DMS153 treated with DMSO at 0.1 percent for 48 hours (cell line): ENCODE measurements around the gene ABCA7.

Experiments
- DNase-seq: peaks from one replicate; lab custom pipeline; 2025; ENCODE audit not compliant: unreplicated experiment; lab: John Stamatoyannopoulos, UW

ABCA7 gene

GRCh38 chr19:1004204-1004802 lies 35.6 kb upstream of the ABCA7 start:
- DNase-seq: no peak

DNA sequence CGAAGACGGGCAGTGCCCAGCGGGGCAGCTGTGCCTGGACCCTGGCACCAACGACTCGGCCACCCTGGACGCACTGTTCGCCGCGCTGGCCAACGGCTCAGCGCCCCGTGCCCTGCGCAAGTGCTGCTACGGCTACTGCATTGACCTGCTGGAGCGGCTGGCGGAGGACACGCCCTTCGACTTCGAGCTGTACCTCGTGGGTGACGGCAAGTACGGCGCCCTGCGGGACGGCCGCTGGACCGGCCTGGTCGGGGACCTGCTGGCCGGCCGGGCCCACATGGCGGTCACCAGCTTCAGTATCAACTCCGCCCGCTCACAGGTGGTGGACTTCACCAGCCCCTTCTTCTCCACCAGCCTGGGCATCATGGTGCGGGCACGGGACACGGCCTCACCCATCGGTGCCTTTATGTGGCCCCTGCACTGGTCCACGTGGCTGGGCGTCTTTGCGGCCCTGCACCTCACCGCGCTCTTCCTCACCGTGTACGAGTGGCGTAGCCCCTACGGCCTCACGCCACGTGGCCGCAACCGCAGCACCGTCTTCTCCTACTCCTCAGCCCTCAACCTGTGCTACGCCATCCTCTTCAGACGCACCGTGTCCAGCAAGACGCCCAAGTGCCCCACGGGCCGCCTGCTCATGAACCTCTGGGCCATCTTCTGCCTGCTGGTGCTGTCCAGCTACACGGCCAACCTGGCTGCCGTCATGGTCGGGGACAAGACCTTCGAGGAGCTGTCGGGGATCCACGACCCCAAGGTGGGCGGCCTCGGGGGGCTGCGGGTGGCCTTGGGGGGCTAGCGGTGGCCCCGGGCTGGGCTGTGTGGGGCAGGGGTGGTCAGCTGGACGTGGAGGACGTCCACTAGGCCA lies 34.9 kb upstream of the ABCA7 start:
- no peak for DNase-seq

- DNase-seq: no peak
Measured at GRCh38 chr19:1006711-1007398, 33.1 kb upstream of the ABCA7 start.

- no peak for DNase-seq
Measured at GRCh38 chr19:1007399-1008251, 32.3 kb upstream of the ABCA7 start.

DNA sequence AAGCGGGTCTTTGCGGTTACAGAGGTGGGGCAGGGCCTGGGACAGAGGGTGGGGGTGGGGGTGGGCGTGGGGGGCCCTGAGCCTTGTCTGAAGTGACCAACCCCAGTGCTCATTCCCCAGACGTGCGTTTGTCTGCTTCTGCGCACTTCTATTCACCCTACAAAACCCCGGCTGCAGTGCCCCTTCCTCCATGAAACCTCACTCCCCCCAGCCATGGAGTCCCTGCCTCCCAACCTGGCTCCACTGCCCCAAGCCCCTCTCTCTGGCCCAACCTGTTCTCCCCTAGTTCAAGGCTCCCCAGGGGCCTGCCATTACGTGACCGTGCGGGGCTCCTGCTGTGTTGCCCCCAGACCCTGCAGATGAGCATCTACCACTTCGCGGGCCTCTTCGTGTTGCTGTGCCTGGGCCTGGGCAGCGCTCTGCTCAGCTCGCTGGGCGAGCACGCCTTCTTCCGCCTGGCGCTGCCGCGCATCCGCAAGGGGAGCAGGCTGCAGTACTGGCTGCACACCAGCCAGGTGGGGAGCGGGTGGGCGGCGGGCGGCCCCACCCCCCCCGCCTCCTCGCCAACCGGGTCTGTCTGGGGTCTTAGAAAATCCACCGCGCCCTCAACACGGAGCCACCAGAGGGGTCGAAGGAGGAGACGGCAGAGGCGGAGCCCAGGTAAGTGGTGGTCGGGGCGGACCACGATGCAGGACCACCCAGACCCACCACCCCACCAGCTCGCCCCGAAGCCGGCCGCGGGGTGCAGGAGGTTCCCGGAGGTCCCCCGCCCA lies 31.5 kb upstream of the ABCA7 start:
- DNase-seq: no peak

DNA sequence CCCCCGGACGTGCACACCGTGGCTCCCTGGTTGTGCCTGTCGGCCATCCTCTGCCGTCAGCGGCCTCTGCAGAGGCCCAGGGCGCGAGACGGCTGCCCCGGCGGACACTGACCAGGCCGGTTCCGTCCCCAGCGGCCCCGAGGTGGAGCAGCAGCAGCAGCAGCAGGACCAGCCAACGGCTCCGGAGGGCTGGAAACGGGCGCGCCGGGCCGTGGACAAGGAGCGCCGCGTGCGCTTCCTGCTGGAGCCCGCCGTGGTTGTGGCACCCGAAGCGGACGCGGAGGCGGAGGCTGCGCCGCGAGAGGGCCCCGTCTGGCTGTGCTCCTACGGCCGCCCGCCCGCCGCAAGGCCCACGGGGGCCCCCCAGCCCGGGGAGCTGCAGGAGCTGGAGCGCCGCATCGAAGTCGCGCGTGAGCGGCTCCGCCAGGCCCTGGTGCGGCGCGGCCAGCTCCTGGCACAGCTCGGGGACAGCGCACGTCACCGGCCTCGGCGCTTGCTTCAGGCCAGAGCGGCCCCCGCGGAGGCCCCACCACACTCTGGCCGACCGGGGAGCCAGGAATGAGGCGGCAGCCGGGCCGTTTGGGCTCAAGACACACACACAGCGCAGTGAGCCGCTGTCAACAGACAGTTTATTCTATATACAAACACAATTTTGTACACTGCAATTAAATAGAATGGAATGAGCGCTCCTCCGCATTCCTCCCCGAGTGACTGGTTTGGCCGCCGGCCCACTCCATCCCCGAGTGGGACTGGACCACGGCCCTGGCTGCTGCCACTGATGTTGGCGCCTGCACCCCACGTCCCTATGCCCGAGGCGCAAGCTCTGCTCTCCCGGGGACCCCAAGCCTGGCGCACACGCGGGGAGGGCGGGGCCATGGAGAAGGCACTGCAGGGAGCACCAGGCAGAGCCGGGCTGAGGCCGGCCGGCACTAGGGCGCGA lies 30.6 kb upstream of the ABCA7 start:
- no peak for DNase-seq

GRCh38 chr19:1009981-1010538 lies 29.8 kb upstream of the ABCA7 start:
- DNase-seq: no peak

- no peak for DNase-seq
Measured at GRCh38 chr19:1010586-1011510, 29.1 kb upstream of the ABCA7 start.

DNA sequence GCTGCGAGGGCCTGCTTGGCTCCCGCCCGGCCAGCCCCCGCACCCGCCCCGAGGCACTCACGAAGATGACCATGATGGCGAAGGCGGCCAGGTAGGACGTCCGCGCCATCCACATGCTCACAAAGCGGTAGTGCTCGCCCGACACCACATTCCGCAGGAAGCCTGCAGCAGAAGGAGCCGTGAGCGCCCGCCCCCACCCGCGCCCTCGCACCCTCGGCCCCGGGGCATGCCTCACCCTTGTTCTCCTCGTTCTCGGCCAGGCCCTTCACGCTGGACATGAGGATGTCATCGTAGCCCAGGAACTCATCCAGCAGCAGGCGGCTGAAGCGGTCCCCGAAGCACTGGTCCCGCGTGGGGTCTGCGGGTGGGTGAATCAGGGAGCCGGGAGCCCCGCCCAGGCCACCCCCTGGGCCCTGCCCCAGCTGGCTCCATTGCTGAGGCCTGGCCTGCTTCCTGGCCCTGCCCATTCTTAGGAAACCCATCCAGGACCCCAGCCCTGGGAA lies 28.0 kb upstream of the ABCA7 start:
- no peak for DNase-seq

DNA sequence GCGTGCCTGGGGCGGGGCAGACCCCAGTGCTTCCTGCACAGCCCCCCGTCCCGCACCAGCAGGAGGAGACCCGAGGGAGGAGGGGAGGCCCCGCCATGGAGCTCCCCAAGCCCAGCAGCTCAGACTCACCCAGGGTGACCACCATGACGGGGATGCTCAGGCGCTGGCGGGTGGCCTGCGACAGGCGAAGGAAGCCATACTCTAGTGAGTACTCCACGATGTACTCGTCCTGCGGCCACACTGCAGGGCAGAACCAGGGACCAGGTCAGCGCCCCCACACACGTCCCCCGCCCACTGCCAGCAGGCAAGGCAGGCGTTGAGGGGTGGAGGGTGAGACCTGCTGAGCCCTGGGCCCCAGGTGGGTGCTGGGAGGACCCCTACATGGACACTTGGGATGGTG lies 27.6 kb upstream of the ABCA7 start:
- DNase-seq: no peak

- no peak for DNase-seq
Measured at GRCh38 chr19:1013218-1013617, 26.7 kb upstream of the ABCA7 start.

DNA sequence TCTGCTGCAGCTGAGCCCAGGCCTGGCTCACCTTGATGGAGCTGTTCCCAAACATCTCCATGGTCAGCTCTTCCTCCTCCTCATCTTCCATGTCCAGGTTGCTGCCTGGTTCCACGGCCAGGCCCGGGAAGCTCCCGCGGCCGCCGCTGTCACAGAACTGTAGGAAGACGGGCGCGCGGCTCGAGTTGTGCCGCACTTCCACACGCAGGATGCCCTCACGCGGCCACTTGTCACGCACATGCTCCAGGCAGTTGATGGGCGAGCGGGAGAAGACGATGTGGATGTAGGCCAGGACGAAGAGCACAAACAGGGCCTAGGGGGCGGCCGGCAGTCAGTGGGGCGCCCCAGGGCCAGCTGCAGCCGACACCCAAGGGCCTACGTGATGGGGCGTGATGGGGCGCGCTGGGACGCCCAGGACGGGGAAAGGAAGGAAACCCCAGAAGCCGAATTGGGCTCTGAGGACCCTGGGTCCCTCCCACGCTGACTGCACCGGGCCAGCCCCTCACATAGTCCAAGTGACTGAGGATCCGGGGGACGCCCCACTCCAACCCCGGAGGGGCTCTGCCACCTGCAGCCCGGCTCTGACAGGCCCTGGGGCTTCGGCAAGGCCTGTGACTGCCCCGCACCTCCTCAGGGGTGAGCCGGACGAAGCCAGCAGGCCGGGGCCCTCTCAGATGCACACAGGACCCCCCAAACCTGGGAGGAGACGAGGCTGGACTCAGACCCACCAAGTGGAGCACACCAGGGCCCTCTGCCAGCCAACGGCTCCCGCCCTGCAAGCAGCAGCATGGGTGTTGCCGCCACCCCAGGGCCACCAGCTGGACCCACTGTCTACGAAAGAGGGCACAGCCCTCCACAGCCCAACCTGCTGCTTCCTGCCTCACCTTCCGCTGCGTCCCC lies 25.5 kb upstream of the ABCA7 start:
- no peak for DNase-seq

- no peak for DNase-seq
Measured at GRCh38 chr19:1015061-1015781, 24.7 kb upstream of the ABCA7 start.

DNA sequence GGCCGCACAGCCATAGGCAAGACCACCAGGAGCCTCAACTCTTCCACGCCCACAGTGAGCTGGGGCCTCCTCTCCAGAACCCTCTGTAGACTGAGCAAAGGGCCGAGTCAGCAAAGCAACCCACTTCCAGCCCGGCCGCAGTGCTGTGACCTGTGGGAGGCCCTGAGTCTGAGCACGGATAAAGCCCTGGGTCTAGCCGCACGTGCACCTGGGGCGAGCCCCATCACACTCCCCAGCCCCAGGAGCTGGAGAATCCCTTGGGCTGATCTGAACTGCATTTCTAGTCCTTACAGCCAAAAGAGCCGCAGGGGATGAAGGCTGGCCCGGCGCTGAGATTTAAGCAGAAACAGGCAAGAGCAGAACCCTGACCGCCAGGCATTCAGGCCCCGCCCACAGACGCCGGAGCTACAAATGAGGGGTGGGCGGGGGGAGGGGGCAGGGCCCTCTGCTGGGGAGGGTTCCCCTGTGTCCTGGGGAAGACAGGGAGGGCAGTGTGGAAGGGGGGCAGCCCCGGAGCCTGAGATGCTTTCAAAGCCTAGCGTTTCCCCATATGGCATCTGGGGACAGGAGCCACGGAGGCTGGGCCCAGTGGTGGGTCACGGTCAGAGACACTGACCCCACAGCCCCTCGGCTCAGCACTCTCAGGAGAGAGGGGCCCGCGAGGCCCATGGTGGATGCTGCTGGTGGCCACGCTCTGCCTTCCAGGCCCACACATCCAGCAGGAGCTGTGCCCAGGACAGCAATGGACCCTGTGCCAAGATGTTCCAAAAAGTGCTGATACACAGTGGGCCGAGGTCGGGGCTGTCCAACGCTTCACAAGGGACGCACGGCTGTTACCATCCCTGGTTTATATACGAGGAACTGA lies 23.9 kb upstream of the ABCA7 start:
- DNase-seq: no peak

GRCh38 chr19:1016647-1017114 lies 23.2 kb upstream of the ABCA7 start:
- no peak for DNase-seq
